ENCODE data around the gene TMEM106C. TPM values are rescaled to one million over a fixed set of nuclear protein-coding genes. Genes with fewer than 3 reads are reported as not detected.

TMEM106C gene
- total and polyA plus RNA-seq, 9 of the 15 experiments (the other 6 are each of a cell fraction or from before 2014, with no cell fraction given): 37.6 to 183 (median 57.2) TPM

DNA sequence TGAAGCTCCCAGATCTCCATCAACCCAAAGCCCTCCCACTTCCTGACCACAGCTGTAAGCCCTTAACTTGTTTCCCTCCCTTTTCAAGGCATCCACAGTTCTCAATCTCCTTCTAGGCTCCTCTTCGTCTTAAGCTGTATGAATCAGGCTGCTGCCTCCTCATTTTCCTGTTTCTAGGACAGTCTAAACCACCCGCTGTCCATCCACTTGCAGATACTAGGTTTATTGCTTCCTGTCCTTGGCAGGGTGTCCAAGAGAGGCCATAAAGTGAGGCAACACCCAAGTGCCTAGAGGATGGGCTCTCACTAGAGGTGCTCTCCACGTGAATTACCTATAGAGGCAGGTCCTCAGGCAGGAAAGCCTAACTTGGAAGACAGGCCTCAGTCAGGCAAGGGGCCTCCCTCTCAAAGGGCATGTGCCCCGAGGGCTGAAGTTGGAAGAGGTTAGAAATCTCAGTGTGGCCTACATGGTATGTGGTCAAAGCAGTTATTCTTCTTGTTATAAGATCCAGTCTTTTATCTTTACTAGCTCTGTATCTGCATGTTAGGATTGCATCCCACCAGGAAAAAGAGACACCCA, 8.8 kb upstream of the TMEM106C start (continued):
- TF ChIP-seq, protein P1, sequence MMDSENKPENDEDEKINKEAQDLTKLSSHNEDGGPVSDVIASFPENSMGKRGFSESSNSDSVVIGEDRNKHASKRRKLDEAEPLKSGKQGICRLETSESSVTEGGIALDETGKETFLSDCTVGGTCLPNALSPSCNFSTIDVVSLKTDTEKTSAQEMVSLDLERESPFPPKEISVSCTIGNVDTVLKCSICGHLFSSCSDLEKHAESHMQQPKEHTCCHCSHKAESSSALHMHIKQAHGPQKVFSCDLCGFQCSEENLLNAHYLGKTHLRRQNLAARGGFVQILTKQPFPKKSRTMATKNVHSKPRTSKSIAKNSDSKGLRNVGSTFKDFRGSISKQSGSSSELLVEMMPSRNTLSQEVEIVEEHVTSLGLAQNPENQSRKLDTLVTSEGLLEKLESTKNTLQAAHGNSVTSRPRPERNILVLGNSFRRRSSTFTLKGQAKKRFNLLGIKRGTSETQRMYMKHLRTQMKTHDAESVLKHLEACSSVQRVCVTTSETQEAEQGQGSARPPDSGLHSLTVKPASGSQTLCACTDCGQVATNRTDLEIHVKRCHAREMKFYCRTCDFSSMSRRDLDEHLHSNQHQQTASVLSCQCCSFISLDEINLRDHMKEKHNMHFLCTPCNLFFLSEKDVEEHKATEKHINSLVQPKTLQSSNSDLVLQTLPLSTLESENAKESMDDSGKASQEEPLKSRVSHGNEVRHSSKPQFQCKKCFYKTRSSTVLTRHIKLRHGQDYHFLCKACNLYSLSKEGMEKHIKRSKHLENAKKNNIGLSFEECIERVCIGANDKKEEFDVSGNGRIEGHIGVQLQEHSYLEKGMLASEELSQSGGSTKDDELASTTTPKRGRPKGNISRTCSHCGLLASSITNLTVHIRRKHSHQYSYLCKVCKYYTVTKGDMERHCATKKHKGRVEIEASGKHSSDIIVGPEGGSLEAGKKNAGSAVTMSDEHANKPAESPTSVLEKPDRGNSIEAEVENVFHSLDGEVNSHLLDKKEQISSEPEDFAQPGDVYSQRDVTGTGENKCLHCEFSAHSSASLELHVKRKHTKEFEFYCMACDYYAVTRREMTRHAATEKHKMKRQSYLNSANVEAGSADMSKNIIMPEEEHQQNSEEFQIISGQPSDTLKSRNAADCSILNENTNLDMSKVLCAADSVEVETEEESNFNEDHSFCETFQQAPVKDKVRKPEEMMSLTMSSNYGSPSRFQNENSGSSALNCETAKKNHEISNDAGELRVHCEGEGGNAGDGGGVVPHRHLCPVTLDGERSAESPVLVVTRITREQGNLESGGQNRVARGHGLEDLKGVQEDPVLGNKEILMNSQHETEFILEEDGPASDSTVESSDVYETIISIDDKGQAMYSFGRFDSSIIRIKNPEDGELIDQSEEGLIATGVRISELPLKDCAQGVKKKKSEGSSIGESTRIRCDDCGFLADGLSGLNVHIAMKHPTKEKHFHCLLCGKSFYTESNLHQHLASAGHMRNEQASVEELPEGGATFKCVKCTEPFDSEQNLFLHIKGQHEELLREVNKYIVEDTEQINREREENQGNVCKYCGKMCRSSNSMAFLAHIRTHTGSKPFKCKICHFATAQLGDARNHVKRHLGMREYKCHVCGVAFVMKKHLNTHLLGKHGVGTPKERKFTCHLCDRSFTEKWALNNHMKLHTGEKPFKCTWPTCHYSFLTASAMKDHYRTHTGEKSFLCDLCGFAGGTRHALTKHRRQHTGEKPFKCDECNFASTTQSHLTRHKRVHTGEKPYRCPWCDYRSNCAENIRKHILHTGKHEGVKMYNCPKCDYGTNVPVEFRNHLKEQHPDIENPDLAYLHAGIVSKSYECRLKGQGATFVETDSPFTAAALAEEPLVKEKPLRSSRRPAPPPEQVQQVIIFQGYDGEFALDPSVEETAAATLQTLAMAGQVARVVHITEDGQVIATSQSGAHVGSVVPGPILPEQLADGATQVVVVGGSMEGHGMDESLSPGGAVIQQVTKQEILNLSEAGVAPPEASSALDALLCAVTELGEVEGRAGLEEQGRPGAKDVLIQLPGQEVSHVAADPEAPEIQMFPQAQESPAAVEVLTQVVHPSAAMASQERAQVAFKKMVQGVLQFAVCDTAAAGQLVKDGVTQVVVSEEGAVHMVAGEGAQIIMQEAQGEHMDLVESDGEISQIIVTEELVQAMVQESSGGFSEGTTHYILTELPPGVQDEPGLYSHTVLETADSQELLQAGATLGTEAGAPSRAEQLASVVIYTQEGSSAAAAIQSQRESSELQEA (IDR thresholded peaks at IDR 0.05; ENCODE audit: low read depth): no peak
- no peak for TF ChIP-seq SIN3A (IDR thresholded peaks at IDR 0.05; ENCODE audit: borderline replicate concordance in 2 of 2, control insufficient read depth in 1 of 2, low read depth in 2 of 2, low read length in 2 of 2)
- TF ChIP-seq TEAD4 (IDR thresholded peaks at IDR 0.05; ENCODE audit: low read length): no peak
- no peak for TF ChIP-seq TEAD4 (CRISPR knock-in tag; IDR thresholded peaks at IDR 0.05; ENCODE audit: borderline replicate concordance)
- no peak for TF ChIP-seq DMBX1 (CRISPR knock-in tag; IDR thresholded peaks at IDR 0.05; ENCODE audit: borderline replicate concordance)
